ENCODE measurements around the gene MEI4.

- TF ChIP-seq POLR2A (IDR thresholded peaks at IDR 0.05) = no peak
- no peak for TF ChIP-seq EP300 (IDR thresholded peaks at IDR 0.05)
Measured at GRCh38 chr6:77650098-77650663, 2.7 kb upstream of the MEI4 start.
